ENCODE measurements around the gene CORO2A. TPM values are rescaled to one million over a fixed set of nuclear protein-coding genes. Genes with fewer than 3 reads are reported as not detected.
"Not testable (repeated sequence)": the region's sequence is repeated elsewhere in the genome, so short reads cannot be mapped to it uniquely, and the experiment has no call there.

The CORO2A gene
- total RNA-seq, 1 donor from 2014 or later, result 2.4 TPM

DNA sequence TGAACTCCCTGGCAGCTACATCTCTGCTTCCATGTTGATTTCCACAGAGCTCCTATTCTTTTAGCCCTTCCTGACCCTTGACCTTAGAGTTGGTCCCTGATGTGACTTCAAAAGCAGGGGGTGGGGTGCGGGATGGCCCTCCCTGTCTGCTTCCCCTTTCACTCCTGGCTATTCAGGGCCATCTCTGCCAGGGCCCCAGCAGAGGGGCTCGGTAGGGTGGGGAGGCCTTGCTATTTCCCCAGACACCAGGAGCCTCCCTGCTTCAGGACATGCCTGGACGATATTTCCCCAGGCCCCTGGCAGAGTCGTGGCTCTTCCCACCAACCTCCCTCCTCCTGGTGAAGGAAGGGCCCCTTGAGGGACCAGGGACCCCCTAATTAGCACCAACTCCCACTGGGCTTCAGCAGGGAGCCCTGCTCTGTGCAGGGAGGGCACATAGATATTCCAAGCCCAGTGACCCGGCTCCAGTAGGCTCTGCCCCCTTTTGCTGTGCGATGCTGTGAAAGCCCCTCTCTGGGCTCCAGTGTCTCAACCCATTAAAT, 17.3 kb downstream of the CORO2A start:
- H3K4me1 ChIP-seq, result peaks cover 31% of the 10 kb centered on the region
- H3K9ac ChIP-seq, result no peak overlapping the region
- H3K9me3 Mint-ChIP-seq, result no peaks in the 10 kb centered on the region
- H3K79me2 ChIP-seq (ENCODE audit: low read depth), result no peaks in the 10 kb centered on the region
- H3K27ac Mint-ChIP-seq, result no peak overlapping the region
- peak overlapping the region; percentile 31 for H3K4me2 ChIP-seq
- H2AFZ ChIP-seq (replicated peaks), result no peak overlapping the region
- TF ChIP-seq EZH2 (IDR thresholded peaks at IDR 0.05) (no peak), EZH2phosphoT487 (IDR thresholded peaks at IDR 0.05) (no peak)
- TF ChIP-seq, protein P1, sequence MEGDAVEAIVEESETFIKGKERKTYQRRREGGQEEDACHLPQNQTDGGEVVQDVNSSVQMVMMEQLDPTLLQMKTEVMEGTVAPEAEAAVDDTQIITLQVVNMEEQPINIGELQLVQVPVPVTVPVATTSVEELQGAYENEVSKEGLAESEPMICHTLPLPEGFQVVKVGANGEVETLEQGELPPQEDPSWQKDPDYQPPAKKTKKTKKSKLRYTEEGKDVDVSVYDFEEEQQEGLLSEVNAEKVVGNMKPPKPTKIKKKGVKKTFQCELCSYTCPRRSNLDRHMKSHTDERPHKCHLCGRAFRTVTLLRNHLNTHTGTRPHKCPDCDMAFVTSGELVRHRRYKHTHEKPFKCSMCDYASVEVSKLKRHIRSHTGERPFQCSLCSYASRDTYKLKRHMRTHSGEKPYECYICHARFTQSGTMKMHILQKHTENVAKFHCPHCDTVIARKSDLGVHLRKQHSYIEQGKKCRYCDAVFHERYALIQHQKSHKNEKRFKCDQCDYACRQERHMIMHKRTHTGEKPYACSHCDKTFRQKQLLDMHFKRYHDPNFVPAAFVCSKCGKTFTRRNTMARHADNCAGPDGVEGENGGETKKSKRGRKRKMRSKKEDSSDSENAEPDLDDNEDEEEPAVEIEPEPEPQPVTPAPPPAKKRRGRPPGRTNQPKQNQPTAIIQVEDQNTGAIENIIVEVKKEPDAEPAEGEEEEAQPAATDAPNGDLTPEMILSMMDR (IDR thresholded peaks at IDR 0.05), result no peak
- H3K4me3 ChIP-seq, result no peak overlapping the region
- no peaks in the 10 kb centered on the region for H3K36me3 Mint-ChIP-seq
- peak; percentile 36 for DNase-seq (ENCODE audit: low spot score)
- no peaks in the 10 kb centered on the region for H3K36me3 ChIP-seq
- H3K9me3 ChIP-seq (ENCODE audit: low read depth), result no peaks in the 10 kb centered on the region
- no peaks in the 10 kb centered on the region for H4K20me1 ChIP-seq (ENCODE audit: low read depth)
- peaks cover 17% of the 10 kb centered on the region for H3K27me3 Mint-ChIP-seq (ENCODE audit: insufficient read depth, low read depth)
- H3K27ac ChIP-seq, result no peak overlapping the region
- peaks cover 16% of the 10 kb centered on the region for H3F3A ChIP-seq (ENCODE audit: low read depth)
- peaks cover 57% of the 10 kb centered on the region for H3K4me1 Mint-ChIP-seq
- no peak overlapping the region for H3K4me3 Mint-ChIP-seq
- H3K27me3 ChIP-seq, result no peaks in the 10 kb centered on the region

DNA sequence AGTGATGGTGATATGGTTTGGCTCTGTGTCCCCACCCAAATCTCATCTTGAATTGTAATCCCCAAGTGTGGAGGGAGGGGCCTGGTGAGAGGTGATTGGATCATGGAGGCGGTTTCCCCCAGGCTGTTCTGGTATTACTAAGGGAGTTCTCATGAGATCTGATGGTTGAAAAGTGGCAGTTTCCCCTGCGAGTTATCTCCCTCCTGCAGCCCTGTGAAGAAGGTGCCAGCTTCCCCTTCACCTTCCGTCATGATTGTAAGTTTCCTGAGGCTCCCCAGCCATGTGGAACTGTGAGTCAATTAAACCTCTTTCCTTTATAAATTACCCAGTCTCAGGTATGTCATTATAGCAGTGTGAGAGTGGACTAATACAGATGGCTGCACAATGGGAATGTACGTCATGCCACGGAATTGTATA, 17.9 kb downstream of the CORO2A start:
- H3K4me3 Mint-ChIP-seq, result peak overlapping the region; percentile 42
- H3K36me3 Mint-ChIP-seq; H4K20me1 ChIP-seq (ENCODE audit: low read depth); H3K27me3 ChIP-seq; H3K4me3 ChIP-seq; DNase-seq (ENCODE audit: low spot score); H2AFZ ChIP-seq (replicated peaks); H3K9me3 ChIP-seq (ENCODE audit: low read depth); H3K79me2 ChIP-seq (ENCODE audit: low read depth); H3K9me3 Mint-ChIP-seq; H3K9ac ChIP-seq; H3K36me3 ChIP-seq; H3K27ac ChIP-seq: not testable (repeated sequence)
- peaks cover 17% of the 10 kb centered on the region for H3K27me3 Mint-ChIP-seq (ENCODE audit: insufficient read depth, low read depth)
- Histone ChIP-seq H3K4me1 (peaks cover 32% of the 10 kb centered on the region), H3F3A (ENCODE audit: low read depth) (peaks cover 18% of the 10 kb centered on the region), H3K4me2 (peak overlapping the region; percentile 31)
- H3K27ac Mint-ChIP-seq, result peak overlapping the region; percentile 87
- H3K4me1 Mint-ChIP-seq, result peaks cover 61% of the 10 kb centered on the region

DNA sequence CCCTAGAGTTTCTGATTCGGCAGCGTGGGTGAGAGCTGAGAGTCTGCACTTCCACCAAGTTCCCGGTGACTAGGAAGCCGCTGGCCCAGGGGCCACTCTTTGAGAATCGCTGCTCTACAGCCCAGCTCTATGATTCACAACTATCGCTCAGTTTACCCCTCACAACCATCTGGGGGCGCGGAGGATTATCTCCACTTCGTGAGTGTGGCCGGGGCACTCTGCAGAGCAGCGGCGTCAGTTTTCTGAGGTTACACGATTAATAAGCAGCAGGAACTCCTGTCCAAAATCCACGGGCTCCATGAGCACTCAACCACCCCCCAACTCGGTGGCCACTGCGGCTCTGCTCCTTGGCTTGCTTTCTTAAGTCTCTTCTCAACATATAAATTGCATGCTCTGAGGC, 19.3 kb downstream of the CORO2A start:
- peaks cover 74% of the 10 kb centered on the region for H3K4me1 Mint-ChIP-seq
- no peak for DNase-seq (ENCODE audit: low spot score)
- no peaks in the 10 kb centered on the region for H3K79me2 ChIP-seq (ENCODE audit: low read depth)
- H3K4me3 Mint-ChIP-seq, result peak overlapping the region; percentile 33
- H2AFZ ChIP-seq (replicated peaks), result no peak overlapping the region
- H3K27me3 ChIP-seq, result no peaks in the 10 kb centered on the region
- no peaks in the 10 kb centered on the region for H3K9me3 ChIP-seq (ENCODE audit: low read depth)
- no peaks in the 10 kb centered on the region for H4K20me1 ChIP-seq (ENCODE audit: low read depth)
- no peak overlapping the region for H3K4me2 ChIP-seq
- no peaks in the 10 kb centered on the region for H3K9me3 Mint-ChIP-seq
- H3K27me3 Mint-ChIP-seq (ENCODE audit: insufficient read depth, low read depth), result peaks cover 17% of the 10 kb centered on the region
- H3K9ac ChIP-seq, result no peak overlapping the region
- peaks cover 43% of the 10 kb centered on the region for H3K4me1 ChIP-seq
- no peak overlapping the region for H3K4me3 ChIP-seq
- peak overlapping the region; percentile 57 for H3K27ac Mint-ChIP-seq
- H3K27ac ChIP-seq, result no peak overlapping the region
- H3K36me3 Mint-ChIP-seq, result no peaks in the 10 kb centered on the region
- TF ChIP-seq EZH2phosphoT487 (IDR thresholded peaks at IDR 0.05) (no peak), EZH2 (IDR thresholded peaks at IDR 0.05) (no peak)
- TF ChIP-seq, protein P1 (IDR thresholded peaks at IDR 0.05), result no peak
- H3K36me3 ChIP-seq, result no peaks in the 10 kb centered on the region
- H3F3A ChIP-seq (ENCODE audit: low read depth), result peaks cover 26% of the 10 kb centered on the region

DNA sequence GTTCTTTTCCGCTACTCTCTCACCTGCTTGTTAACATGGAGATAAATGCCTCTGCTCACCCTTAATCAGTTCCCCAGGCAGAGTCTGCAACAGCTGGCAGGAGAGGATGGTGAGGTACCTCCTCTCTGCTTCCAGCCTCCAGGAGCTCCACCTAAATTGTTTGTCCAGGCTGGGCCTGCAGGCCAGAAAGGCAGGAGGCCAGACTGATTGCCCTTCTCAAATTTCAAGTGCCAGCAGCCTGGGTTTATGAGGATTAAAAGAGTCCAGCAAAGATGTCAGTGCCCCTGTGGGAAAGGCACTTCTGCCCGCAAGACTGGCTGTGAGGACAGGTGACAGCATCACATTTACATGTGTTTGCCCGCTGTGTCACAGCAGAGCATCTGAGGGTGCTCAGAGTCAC, 19.8 kb downstream of the CORO2A start:
- Histone ChIP-seq H3K27ac (no peak overlapping the region), H2AFZ (replicated peaks) (no peak overlapping the region), H4K20me1 (ENCODE audit: low read depth) (no peaks in the 10 kb centered on the region), H3K9ac (no peak overlapping the region), H3K4me1 (peaks cover 43% of the 10 kb centered on the region), H3F3A (ENCODE audit: low read depth) (peaks cover 26% of the 10 kb centered on the region), H3K4me3 (no peak overlapping the region), H3K79me2 (ENCODE audit: low read depth) (no peaks in the 10 kb centered on the region), H3K9me3 (ENCODE audit: low read depth) (no peaks in the 10 kb centered on the region), H3K36me3 (no peaks in the 10 kb centered on the region), H3K4me2 (peak overlapping the region; percentile 35), H3K27me3 (no peaks in the 10 kb centered on the region)
- TF ChIP-seq, protein P1 (IDR thresholded peaks at IDR 0.05), result no peak
- no peak for TF ChIP-seq EZH2 (IDR thresholded peaks at IDR 0.05)
- Mint-ChIP-seq H3K4me3 (peak overlapping the region; percentile 69), H3K36me3 (no peaks in the 10 kb centered on the region), H3K4me1 (peaks cover 80% of the 10 kb centered on the region), H3K27me3 (ENCODE audit: insufficient read depth, low read depth) (peaks cover 18% of the 10 kb centered on the region), H3K27ac (peak overlapping the region; percentile 98), H3K9me3 (no peaks in the 10 kb centered on the region)
- DNase-seq (ENCODE audit: low spot score), result peak; percentile 47

Measured in neural progenitor cell (in vitro differentiated cells).